DMS114 treated with DMSO at 0.1 percent for 48 hours (cell line): Measurements from ENCODE around the gene TPM4.

ENCODE experiments used
- DNase-seq: peaks from one replicate; lab custom pipeline; 2025; ENCODE audit not compliant: unreplicated experiment; lab: John Stamatoyannopoulos, UW

The TPM4 gene

GRCh38 chr19:16121967-16122366 is 45.7 kb downstream of the TPM4 start:
- DNase-seq: no peak

- no peak for DNase-seq
Observed at GRCh38 chr19:16124953-16125352, 48.7 kb downstream of the TPM4 start.

GRCh38 chr19:16125737-16126495 is 49.6 kb downstream of the TPM4 start:
- DNase-seq: no peak

DNA sequence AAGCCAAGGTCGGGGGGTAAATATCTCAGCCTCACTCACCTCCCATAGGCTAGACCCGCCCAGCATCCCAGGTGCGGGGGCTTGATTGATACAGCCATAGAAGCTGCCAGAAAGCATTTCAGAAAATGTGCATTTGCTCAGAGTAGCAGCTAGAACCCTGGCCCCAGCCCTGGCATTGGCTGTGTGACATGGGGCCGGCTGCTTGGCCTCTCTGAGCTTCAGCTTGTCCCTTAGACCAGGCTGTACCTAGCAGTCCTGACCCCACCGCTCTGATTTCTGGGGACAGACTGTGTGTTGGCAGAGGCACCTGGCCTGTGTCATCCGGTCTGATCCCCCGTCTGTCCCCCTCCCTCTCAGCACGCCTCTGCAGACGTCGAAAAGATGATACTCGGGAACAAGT is 50.8 kb downstream of the TPM4 start:
- DNase-seq: no peak

GRCh38 chr19:16127776-16128371 is 51.6 kb downstream of the TPM4 start:
- no peak for DNase-seq

DNA sequence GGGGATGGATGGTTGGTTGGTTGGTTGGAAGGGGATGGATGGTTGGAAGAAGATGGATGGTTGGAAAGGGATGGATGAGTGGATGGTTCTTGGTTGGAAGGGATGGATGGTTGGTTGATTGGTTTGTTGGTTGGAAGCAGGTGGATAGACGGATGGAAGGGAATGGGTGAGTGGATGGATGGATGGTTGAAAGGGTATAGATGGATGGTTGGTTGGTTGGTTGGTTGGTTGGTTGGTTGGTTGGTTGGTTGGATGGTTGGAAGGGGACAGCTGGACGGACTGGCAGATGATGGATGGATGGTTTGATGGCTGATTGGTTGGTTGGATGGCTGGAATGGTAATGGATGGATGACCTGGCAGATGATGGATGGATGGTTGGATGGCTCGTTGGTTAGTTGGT is 55.4 kb downstream of the TPM4 start:
- DNase-seq: no peak

DNA sequence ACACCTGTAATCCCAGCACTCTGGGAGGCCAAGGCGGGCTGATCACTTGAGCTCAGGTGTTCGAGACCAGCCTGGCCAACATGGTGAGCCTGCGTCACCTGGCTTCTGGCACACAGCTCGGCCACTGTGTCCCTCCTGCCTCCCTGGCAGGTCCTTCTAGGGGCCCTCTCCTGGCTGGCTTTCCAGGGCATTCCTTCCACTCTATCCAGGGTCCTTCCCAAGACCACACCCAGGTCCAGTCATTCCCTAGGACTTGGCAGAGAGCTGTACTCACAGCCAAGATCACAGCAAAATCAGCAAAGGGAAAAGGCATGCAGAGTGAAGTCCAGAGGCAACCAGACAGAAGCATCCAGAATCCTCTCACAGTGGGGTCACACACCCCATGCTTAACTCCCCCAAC is 57.5 kb downstream of the TPM4 start:
- no peak for DNase-seq

DNA sequence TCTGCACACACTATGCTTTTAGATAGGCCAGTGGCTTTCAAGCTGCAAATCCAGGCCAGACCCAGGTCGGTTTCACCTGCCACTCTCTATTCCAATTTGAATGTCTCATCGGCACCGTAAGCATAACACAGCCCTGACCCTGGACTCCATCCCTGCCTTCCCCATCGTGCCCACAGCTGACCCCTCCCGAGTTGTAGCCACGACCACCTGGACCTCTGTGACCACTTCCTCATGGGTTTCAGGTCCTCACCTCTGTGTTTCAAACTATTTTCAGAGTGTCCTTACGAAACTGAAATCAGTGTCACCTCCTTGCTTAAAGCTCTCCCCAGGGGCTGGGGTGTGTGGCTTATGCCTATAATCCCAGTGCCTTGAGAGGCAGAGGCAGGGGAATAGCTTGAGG is 58.2 kb downstream of the TPM4 start:
- no peak for DNase-seq

DNA sequence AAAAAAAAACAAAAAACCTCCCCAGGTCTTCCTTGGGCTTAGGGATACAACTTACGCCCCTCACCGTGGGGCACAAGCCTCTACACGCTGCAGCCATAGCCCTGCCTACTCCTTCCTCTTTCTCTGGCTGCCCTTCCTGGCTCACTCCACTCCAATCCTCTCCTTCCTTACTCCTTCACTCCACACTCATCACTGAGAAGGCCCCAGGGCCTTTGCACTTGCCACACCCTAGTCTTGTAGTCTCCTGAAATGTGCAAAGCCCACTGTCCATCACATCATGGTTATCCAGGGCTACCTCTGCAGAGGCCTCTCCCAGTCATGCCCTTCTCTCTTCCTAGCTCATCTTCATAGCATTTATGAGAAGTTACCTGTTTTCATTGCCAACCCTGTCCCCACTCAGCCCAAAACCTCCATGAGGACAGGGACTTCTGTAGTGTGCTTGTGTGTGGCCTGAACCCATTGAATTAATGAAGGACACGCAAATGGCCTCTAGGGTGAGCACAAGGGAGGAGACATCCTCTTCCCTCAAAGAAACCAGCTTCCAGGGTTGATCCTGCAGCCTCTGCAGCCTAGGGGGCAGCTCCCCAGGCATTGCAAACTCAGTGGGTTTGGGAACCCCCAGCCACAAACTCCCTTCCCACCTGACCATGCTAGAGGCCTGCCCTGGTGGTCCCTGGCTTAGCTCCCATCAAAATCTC is 59.3 kb downstream of the TPM4 start:
- DNase-seq: no peak

DNA sequence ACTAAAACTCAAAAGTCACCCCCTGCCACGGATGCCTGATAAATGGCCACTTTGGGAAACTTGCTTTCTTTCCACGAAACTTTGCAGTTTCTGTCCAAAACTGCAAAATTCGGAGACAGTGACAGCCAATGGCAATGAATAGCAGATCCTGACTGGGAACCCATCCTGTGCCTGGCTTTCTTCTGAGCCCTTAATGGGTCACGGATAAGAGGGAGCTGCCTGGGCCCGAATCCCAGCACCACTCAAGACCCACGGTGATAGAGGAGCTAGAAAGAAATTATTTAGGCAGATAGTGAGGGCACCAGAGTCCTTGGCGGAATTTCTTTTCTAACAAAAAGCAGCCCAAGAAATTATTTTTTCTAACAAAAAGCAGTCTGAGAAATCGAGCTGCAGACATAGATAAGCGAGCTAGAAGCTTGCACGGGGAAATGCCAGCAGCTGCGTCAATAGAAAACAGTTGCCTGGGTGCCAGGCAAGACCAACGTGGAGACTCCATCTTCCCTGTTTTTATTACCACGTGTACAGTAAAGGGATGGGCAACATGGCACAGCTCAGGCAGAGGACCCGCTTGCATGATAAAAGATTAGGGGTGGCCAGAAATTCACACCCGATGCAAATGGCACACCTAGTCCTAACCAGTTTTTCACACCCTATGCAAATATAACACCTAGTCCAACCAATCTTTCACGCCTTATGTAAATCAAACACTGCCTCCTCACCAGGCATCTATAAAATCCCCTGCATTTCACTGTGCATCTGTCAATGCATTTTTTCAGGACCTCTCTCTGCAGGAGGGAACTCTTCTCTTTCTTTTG is 60.1 kb downstream of the TPM4 start:
- DNase-seq: no peak

GRCh38 chr19:16139752-16140151 is 63.5 kb downstream of the TPM4 start:
- no peak for DNase-seq

GRCh38 chr19:16141043-16141442 is 64.7 kb downstream of the TPM4 start:
- no peak for DNase-seq

- no peak for DNase-seq
Observed at GRCh38 chr19:16142032-16142580, 65.8 kb downstream of the TPM4 start.

DNA sequence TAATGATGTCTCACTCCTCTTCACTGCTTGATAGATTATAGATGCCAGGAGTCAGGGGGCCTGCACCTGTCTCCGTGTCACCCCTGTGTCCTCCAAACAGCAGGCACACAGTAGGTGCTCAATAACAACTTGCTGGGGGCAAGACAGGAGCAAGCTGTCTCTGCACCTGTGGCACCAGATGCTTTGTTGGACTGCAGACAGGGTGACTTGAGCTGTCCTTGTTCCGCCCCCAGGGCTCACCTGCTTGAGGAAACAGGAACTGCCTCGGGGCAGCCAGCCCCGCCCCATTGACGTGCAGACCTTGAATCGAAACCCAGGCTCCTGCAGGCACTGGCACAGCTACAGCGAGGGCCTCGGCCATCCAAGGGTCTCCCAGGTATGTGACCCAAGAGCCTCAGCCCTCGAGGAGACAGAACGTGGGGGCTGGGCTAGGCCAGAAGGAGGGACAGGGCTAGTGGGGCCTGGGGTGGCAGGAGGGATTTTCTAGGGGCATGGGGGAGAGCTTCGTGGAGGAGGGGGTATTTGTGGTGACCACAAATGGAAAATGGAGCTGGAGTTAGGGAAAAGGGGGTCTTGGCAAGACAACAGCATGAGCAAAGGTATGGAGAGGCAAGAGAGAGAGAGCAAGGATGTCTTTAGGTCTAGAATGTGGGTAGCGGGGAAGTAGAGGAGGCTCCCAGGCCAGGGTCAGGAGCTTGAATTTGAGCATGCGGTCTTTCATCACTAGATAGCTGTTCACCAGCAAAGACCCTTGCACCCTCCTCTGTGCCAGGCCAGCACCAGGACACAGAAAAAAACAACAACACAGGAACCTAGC is 67.3 kb downstream of the TPM4 start, which contains the start of gene HSH2D:
TSS of gene HSH2D (plus strand) at position 287 of the 817 bp plus-strand sequence. CDS start 5,066 bp downstream, outside the sequence.
- DNase-seq: no peak

GRCh38 chr19:16144216-16144581 is 67.9 kb downstream of the TPM4 start:
- DNase-seq: no peak

DNA sequence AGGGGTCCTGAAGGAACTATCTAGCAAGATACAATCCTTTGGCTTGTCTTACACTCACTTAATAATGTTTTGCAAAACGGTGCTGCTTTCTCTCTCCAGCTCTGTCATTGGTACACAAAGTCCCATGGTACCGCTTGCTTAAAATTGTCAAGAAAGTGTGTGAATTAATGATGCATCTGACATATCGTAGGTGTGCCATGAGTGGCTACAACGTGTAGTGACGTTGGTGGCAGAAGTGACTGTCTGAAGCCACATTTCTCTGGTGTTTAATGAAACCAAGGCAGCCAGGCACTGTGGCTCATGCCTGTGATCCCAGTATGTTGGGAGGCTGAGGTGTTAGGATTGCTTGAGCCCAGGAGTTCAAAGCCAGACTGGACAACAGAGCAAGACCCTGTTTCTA is 69.8 kb downstream of the TPM4 start:
- no peak for DNase-seq

DNA sequence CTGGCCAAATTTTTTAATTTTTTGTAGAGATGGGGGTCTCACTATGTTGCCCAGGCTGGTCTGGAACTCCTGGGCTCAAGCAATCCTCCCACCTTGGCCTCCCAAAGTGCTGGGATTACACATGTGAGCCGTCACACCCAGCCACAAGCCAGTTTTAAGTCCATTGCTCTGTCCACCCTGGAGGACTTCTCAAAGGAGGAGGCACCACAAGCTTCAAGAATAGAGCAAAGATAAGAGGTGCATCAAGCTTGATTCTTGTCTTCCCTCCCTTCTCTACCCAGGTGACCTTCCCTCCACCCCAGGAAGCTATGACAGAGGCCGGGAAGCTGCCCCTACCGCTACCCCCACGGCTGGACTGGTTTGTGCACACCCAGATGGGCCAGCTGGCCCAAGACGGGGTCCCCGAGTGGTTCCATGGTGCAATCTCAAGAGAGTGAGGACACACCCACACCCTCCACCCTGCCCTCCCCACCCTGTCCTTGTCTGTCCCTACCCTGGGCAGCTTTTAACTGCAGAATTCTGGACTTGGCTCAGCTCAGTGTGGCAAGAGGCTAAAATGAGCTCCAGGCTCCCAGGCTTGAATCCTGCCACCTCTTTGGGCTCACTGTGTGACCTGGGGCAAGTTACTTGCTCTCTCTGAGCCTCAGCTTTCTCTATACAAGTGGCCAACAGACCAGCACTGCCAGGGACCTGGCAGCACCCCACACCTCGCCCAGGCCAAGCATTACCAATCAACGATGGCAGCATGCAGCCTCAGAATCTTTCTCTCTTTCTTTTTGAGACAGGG is 72.3 kb downstream of the TPM4 start:
- no peak for DNase-seq
